Mucosa of stomach (tissue), 1 donor: Measurements from ENCODE around the gene FGF14.

Experiments
- H3K27me3 ChIP-seq: one replicate; pipeline ENCODE4 v1.7.0; 2013; ENCODE audit warnings: mild to moderate bottlenecking, low read length; ENCODE audit not compliant: control insufficient read depth, insufficient read depth
- H3K36me3 ChIP-seq: one replicate; pipeline ENCODE4 v1.7.0; 2013; ENCODE audit warnings: low read length; ENCODE audit not compliant: control insufficient read depth, insufficient read depth
- H3K4me1 ChIP-seq: one replicate; pipeline ENCODE4 v1.7.0; 2013; ENCODE audit warnings: mild to moderate bottlenecking, low read length; ENCODE audit not compliant: control insufficient read depth, insufficient read depth
- H3K4me3 ChIP-seq: one replicate; pipeline ENCODE4 v1.7.0; 2013; ENCODE audit warnings: low read length
- H3K9ac ChIP-seq: one replicate; pipeline ENCODE4 v1.7.0; 2013; ENCODE audit warnings: mild to moderate bottlenecking, low read length, moderate library complexity
- H3K9me3 ChIP-seq: one replicate; pipeline ENCODE4 v1.7.0; 2013; ENCODE audit warnings: mild to moderate bottlenecking, low read length, moderate library complexity; ENCODE audit not compliant: control insufficient read depth
- donor health status: Pancreatic carcinoma.

FGF14 gene

GRCh38 chr13:102323012-102323411 is 78.8 kb downstream of the FGF14 start:
- H3K4me1 ChIP-seq, result no peaks in the 10 kb centered on the region
- no peak overlapping the region for H3K4me3 ChIP-seq
- H3K9me3 ChIP-seq, result no peaks in the 10 kb centered on the region
- H3K36me3 ChIP-seq, result no peaks in the 10 kb centered on the region
- no peaks in the 10 kb centered on the region for H3K27me3 ChIP-seq
- no peak overlapping the region for H3K9ac ChIP-seq

GRCh38 chr13:102322211-102322610 is 79.6 kb downstream of the FGF14 start:
- Histone ChIP-seq H3K9ac (no peak overlapping the region), H3K36me3 (no peaks in the 10 kb centered on the region), H3K4me1 (no peaks in the 10 kb centered on the region), H3K9me3 (no peaks in the 10 kb centered on the region), H3K27me3 (no peaks in the 10 kb centered on the region), H3K4me3 (no peak overlapping the region)

GRCh38 chr13:102318233-102318632 is 83.6 kb downstream of the FGF14 start:
- Histone ChIP-seq H3K9ac (no peak overlapping the region), H3K4me1 (no peaks in the 10 kb centered on the region), H3K36me3 (no peaks in the 10 kb centered on the region), H3K27me3 (no peaks in the 10 kb centered on the region), H3K4me3 (no peak overlapping the region), H3K9me3 (no peaks in the 10 kb centered on the region)

- H3K9me3 ChIP-seq, result no peaks in the 10 kb centered on the region
- H3K36me3 ChIP-seq, result no peaks in the 10 kb centered on the region
- no peaks in the 10 kb centered on the region for H3K27me3 ChIP-seq
- no peaks in the 10 kb centered on the region for H3K4me1 ChIP-seq
- H3K4me3 ChIP-seq, result no peak overlapping the region
- no peak overlapping the region for H3K9ac ChIP-seq
These were observed 84.3 kb downstream of the FGF14 start for GRCh38 chr13:102317593-102317992.

GRCh38 chr13:102316732-102317131 is 85.1 kb downstream of the FGF14 start:
- Histone ChIP-seq H3K36me3 (no peaks in the 10 kb centered on the region), H3K4me1 (no peaks in the 10 kb centered on the region), H3K9me3 (no peaks in the 10 kb centered on the region), H3K4me3 (no peak overlapping the region), H3K9ac (no peak overlapping the region), H3K27me3 (no peaks in the 10 kb centered on the region)

- H3K4me1 ChIP-seq, result no peaks in the 10 kb centered on the region
- H3K36me3 ChIP-seq, result no peaks in the 10 kb centered on the region
- no peak overlapping the region for H3K9ac ChIP-seq
- no peaks in the 10 kb centered on the region for H3K27me3 ChIP-seq
- H3K9me3 ChIP-seq, result no peaks in the 10 kb centered on the region
- no peak overlapping the region for H3K4me3 ChIP-seq
These were observed 89.0 kb downstream of the FGF14 start for GRCh38 chr13:102312841-102313240.

GRCh38 chr13:102311901-102312300 is 89.9 kb downstream of the FGF14 start:
- Histone ChIP-seq H3K9ac (no peak overlapping the region), H3K4me1 (no peaks in the 10 kb centered on the region), H3K4me3 (no peak overlapping the region), H3K36me3 (no peaks in the 10 kb centered on the region), H3K9me3 (no peaks in the 10 kb centered on the region), H3K27me3 (no peaks in the 10 kb centered on the region)

- no peaks in the 10 kb centered on the region for H3K36me3 ChIP-seq
- no peaks in the 10 kb centered on the region for H3K9me3 ChIP-seq
- H3K9ac ChIP-seq, result no peak overlapping the region
- H3K4me1 ChIP-seq, result no peaks in the 10 kb centered on the region
- no peaks in the 10 kb centered on the region for H3K27me3 ChIP-seq
- H3K4me3 ChIP-seq, result no peak overlapping the region
These were observed 90.4 kb downstream of the FGF14 start for GRCh38 chr13:102311419-102311796.

- Histone ChIP-seq H3K9ac (no peak overlapping the region), H3K9me3 (no peaks in the 10 kb centered on the region), H3K4me1 (no peaks in the 10 kb centered on the region), H3K36me3 (no peaks in the 10 kb centered on the region), H3K4me3 (no peak overlapping the region), H3K27me3 (no peaks in the 10 kb centered on the region)
These were observed 91.0 kb downstream of the FGF14 start for GRCh38 chr13:102310691-102311418.

GRCh38 chr13:102309110-102309509 is 92.7 kb downstream of the FGF14 start:
- no peak overlapping the region for H3K4me3 ChIP-seq
- no peaks in the 10 kb centered on the region for H3K27me3 ChIP-seq
- no peaks in the 10 kb centered on the region for H3K9me3 ChIP-seq
- no peak overlapping the region for H3K9ac ChIP-seq
- H3K36me3 ChIP-seq, result no peaks in the 10 kb centered on the region
- H3K4me1 ChIP-seq, result no peaks in the 10 kb centered on the region

GRCh38 chr13:102302534-102302933 is 99.3 kb downstream of the FGF14 start:
- no peaks in the 10 kb centered on the region for H3K36me3 ChIP-seq
- H3K9me3 ChIP-seq, result no peaks in the 10 kb centered on the region
- H3K4me1 ChIP-seq, result no peaks in the 10 kb centered on the region
- H3K9ac ChIP-seq, result no peak overlapping the region
- H3K4me3 ChIP-seq, result no peak overlapping the region
- H3K27me3 ChIP-seq, result no peaks in the 10 kb centered on the region

- no peak overlapping the region for H3K9ac ChIP-seq
- H3K4me3 ChIP-seq, result no peak overlapping the region
- no peaks in the 10 kb centered on the region for H3K27me3 ChIP-seq
- no peaks in the 10 kb centered on the region for H3K4me1 ChIP-seq
- no peaks in the 10 kb centered on the region for H3K36me3 ChIP-seq
- H3K9me3 ChIP-seq, result no peaks in the 10 kb centered on the region
These were observed 101.5 kb downstream of the FGF14 start for GRCh38 chr13:102300379-102300778.

GRCh38 chr13:102299366-102299765 is 102.5 kb downstream of the FGF14 start:
- no peaks in the 10 kb centered on the region for H3K4me1 ChIP-seq
- no peaks in the 10 kb centered on the region for H3K36me3 ChIP-seq
- no peak overlapping the region for H3K4me3 ChIP-seq
- H3K9ac ChIP-seq, result no peak overlapping the region
- H3K27me3 ChIP-seq, result no peaks in the 10 kb centered on the region
- no peaks in the 10 kb centered on the region for H3K9me3 ChIP-seq
